AG04450 (cell line): ENCODE measurements around the gene NOCT. TPM values are rescaled to one million over a fixed set of nuclear protein-coding genes. Genes with fewer than 3 reads are reported as not detected.

Experiments used
- CTCF ChIA-PET: fragments of 300-600, 350-600 bp; formaldehyde crosslinking; extraction: SDS; loops from one replicate; lab custom pipeline; 2022; ENCODE audit warnings: antibody characterized with exemption, inconsistent platforms; lab: Charles Lee
- POLR2A ChIA-PET: fragments of 350-600 bp; formaldehyde crosslinking; extraction: SDS; loops from one replicate; lab custom pipeline; 2021; ENCODE audit warnings: antibody characterized with exemption, inconsistent platforms; lab: Yijun Ruan, JAX
- DNase-seq: peaks from one replicate; pipeline ENCODE4 v3.0.0-alpha.2; 2011; ENCODE audit warnings: low read depth, low spot score
- H3K27ac ChIP-seq: one replicate; pipeline ENCODE4 v1.5.1; 2012; ENCODE audit warnings: low read depth, low read length, control low read depth
- H3K27me3 ChIP-seq: one replicate; pipeline ENCODE4 v1.6.0; 2012; ENCODE audit warnings: low read length; ENCODE audit not compliant: control insufficient read depth, insufficient read depth
- H3K4me3 ChIP-seq: 2 replicates; pipeline ENCODE4 v1.5.1; 2011; ENCODE audit warnings: mild to moderate bottlenecking, low read depth, low read length, control low read depth
- H3K9me3 ChIP-seq: 2 replicates; pipeline ENCODE4 v1.5.1; 2012; ENCODE audit warnings: low read length; ENCODE audit not compliant: control insufficient read depth, insufficient read depth
- polyA plus RNA-seq: library from polyadenylated mRNA; depleted of rRNA; stranded (reverse); fragments of >200 nt; gene quantifications from 2 replicates; pipeline ENCODE4 v1.2.3, GENCODE V29; 2011
- TF ChIP-seq, protein P1 (sequence below): IDR thresholded peaks from 2 replicates; pipeline ENCODE4 v1.5.1; 2011; ENCODE audit warnings: low read depth, low read length, control low read depth, inconsistent platforms

NOCT gene
- polyA plus RNA-seq, 1 experiment, result 5.8 TPM

DNA sequence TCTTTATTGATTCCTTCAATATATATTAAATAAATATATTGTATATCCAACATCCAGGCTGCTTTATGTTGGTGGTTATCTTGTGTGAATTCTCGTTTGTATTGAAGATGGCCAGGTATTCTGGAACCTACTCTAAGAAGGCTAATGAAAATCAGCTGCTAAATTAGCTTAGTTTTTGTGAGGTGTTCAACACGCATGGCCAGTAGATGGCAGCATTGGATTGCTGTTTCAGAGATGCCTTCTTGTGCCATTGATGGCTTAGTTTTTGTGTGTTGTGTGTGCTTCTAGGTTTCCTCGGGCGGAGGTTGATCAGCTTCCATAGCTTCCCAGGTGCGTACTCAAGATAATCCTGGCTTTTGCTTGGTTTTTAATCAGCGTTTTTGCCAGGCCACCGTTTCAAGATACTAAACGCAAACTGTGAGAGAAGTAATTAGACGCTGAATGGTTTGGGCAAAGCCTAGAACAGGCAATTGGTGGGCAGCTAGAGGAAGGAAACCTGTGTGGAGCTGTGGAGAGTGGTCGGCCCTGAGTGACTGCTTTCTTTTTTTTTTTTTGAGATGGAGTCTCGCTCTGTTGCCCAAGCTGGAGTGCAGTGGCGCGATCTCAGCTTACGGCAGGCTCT lies 15.1 kb downstream of the NOCT start:
- TF ChIP-seq, protein P1, sequence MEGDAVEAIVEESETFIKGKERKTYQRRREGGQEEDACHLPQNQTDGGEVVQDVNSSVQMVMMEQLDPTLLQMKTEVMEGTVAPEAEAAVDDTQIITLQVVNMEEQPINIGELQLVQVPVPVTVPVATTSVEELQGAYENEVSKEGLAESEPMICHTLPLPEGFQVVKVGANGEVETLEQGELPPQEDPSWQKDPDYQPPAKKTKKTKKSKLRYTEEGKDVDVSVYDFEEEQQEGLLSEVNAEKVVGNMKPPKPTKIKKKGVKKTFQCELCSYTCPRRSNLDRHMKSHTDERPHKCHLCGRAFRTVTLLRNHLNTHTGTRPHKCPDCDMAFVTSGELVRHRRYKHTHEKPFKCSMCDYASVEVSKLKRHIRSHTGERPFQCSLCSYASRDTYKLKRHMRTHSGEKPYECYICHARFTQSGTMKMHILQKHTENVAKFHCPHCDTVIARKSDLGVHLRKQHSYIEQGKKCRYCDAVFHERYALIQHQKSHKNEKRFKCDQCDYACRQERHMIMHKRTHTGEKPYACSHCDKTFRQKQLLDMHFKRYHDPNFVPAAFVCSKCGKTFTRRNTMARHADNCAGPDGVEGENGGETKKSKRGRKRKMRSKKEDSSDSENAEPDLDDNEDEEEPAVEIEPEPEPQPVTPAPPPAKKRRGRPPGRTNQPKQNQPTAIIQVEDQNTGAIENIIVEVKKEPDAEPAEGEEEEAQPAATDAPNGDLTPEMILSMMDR, result peak; percentile 87
- H3K27ac ChIP-seq, result no peak overlapping the region
- ChIA-PET POLR2A (interaction anchor here (0.8 to 1.6 kb wide), 5 partner anchors 14 to 1123 kb away, joined by 3 to 10 read pairs (median 5); partner anchors contain the start of genes ELF2 and NOCT), CTCF (interaction anchor here (0.5 to 4.1 kb wide), 87 partner anchors 8 to 622 kb away, joined by 3 to 82 read pairs (median 4); partner anchors contain the start of genes NAA15, NDUFC1 and NOCT)
- peak; percentile 65 for DNase-seq
- no peaks in the 10 kb centered on the region for H3K27me3 ChIP-seq
- H3K9me3 ChIP-seq, result no peaks in the 10 kb centered on the region; the same call in 1 of the 2 replicates
- no peak overlapping the region for H3K4me3 ChIP-seq

DNA sequence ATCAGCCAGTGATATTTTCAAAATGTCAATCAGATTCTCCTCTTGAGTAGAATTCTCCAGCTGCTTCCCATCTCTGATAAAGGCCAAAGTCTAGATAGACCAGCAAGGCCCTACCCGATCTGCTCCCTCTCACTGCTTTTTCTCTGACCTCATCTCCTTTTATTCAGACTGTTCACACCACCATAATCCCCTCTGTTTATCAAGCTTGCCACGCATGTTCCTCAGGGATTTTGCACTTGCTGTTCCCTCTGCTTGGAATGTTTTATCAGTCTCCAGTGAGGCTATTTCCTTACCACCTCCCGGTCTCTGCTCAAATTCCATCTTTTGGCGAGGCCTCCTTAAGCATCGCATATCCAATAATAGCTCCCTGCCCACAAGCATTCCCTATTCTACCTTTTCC lies 20.1 kb downstream of the NOCT start:
- Histone ChIP-seq H3K4me3 (no peak overlapping the region), H3K9me3 (no peaks in the 10 kb centered on the region; the same call in 1 of the 2 replicates), H3K27me3 (no peaks in the 10 kb centered on the region), H3K27ac (no peak overlapping the region)
- no peak for DNase-seq
- TF ChIP-seq, protein P1, result no peak
- ChIA-PET CTCF (interaction anchor here (1.1 kb wide), 1 partner anchor 462 kb away, joined by 3 read pairs; no protein-coding TSS in a partner anchor), POLR2A (no interaction called here)

DNA sequence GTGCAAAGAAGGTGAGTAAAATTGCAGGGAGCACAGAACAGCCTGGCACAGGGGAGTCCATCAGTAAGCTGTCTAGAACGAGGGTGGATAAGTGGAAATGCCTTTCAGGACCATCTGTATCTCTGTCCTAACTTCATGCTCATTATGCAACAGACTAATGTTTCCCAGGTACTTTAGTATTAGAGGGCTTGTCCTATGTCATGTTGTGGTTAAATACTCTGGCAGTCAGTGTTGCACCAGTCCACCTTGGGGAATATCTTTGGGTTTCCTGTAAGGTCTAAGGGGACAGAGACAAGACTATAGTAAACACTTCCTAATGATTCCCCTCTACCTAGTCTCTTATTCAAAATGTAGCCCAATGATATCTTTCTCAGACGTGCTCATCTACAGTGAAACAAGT lies 21.3 kb downstream of the NOCT start:
- DNase-seq, result no peak

DNA sequence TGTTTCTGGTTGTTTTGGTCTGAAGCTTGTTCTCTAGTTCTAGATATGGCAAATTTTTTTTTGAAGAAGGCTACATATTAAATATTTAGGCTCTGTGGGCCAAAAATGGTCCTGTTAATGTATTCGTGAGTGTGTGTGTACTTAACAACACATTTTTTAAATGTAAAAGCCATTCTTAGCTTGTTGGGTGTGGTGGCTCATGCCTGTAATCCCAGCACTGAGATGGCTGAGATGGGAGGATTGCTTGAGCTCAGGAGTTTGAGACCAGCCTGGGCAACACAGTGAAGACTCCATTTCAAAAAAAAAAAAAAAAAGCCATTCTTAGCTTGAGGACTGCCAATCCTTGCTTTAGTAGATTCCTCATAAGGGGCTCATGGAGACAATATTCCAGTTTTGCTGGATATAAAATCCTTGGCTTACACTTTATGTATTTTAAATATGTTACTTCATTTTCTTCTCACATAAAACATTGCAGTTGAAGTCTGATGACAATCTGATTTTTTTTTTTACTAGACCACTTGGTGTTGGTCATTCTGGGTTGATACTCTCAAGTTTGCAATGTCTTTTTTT lies 23.4 kb downstream of the NOCT start:
- H3K9me3 ChIP-seq, result no peaks in the 10 kb centered on the region; the same call in 1 of the 2 replicates
- H3K4me3 ChIP-seq, result no peak overlapping the region
- TF ChIP-seq, protein P1, result no peak
- no peak overlapping the region for H3K27ac ChIP-seq
- CTCF ChIA-PET, result interaction anchor here (0.5 to 1.4 kb wide), 2 partner anchors 8 to 87 kb away, joined by 3 to 8 read pairs; no protein-coding TSS in a partner anchor
- H3K27me3 ChIP-seq, result no peaks in the 10 kb centered on the region
- POLR2A ChIA-PET, result no interaction called here
- no peak for DNase-seq

More for the DNA sequence above, 21.3 kb downstream of the NOCT start:
- Histone ChIP-seq H3K27ac (no peak overlapping the region), H3K27me3 (no peaks in the 10 kb centered on the region), H3K4me3 (no peak overlapping the region), H3K9me3 (no peaks in the 10 kb centered on the region; the same call in 1 of the 2 replicates)
- CTCF ChIA-PET, result no interaction called here
- POLR2A ChIA-PET, result no interaction called here
- TF ChIP-seq, protein P1, result no peak
